SU-DHL-6 (cell line): ENCODE measurements around the gene GLI3.

Source experiments
- H2AFZ ChIP-seq: fragments of 200-600 bp; sonication (generic); 2 replicates; pipeline ENCODE4 v1.6.1; 2014; ENCODE audit warnings: low read depth, mild to moderate bottlenecking, moderate library complexity, mixed read lengths, antibody characterized with exemption, low read length; ENCODE audit not compliant: severe bottlenecking
- H3F3A ChIP-seq: fragments of 200-600 bp; shearing (Covaris generic); 2 replicates; pipeline ENCODE4 v1.6.0; 2016; ENCODE audit warnings: antibody characterized with exemption, mild to moderate bottlenecking; ENCODE audit not compliant: insufficient read depth
- H3K27ac ChIP-seq: fragments of 200-600 bp; sonication (generic); 2 replicates; pipeline ENCODE4 v1.5.1; 2016; ENCODE audit warnings: low read depth, mild to moderate bottlenecking, low read length, moderate library complexity, mixed read lengths
- H3K27me3 ChIP-seq: fragments of 200-600 bp; sonication (generic), shearing (Covaris generic); 2 replicates; pipeline ENCODE4 v1.6.0; 2014; ENCODE audit warnings: mild to moderate bottlenecking, low read length
- H3K36me3 ChIP-seq: fragments of 200-600 bp; sonication (generic); 2 replicates; pipeline ENCODE4 v1.6.1; 2014; ENCODE audit warnings: mild to moderate bottlenecking, low read length, mixed read lengths
- H3K4me2 ChIP-seq: fragments of 300-600, 200-600 bp; shearing (Covaris generic), sonication (generic); 2 replicates; pipeline ENCODE4 v1.6.0; 2014; ENCODE audit warnings: low read length, low read depth, mild to moderate bottlenecking; ENCODE audit not compliant: poor library complexity, severe bottlenecking
- H3K4me3 ChIP-seq: fragments of 200-600 bp; sonication (generic); 2 replicates; pipeline ENCODE4 v1.5.1; 2014; ENCODE audit warnings: antibody characterized with exemption, low read length, mild to moderate bottlenecking, mixed read lengths; ENCODE audit not compliant: insufficient read depth, poor library complexity, severe bottlenecking
- H3K79me2 ChIP-seq: fragments of 200-600 bp; sonication (generic); 2 replicates; pipeline ENCODE4 v1.6.1; 2014; ENCODE audit warnings: mild to moderate bottlenecking, low read length, moderate library complexity; ENCODE audit not compliant: insufficient read depth
- H3K9ac ChIP-seq: fragments of 200-600 bp; sonication (generic); 2 replicates; pipeline ENCODE4 v1.7.0; 2014; ENCODE audit warnings: mild to moderate bottlenecking, low read length
- H3K9me2 ChIP-seq: fragments of 200-600 bp; sonication (generic); replicated peaks from 2 replicates; pipeline ENCODE4 v1.6.1; 2014; ENCODE audit warnings: low read length; ENCODE audit not compliant: insufficient read depth
- H3K9me3 ChIP-seq: fragments of 200-600 bp; sonication (generic); 2 replicates; pipeline ENCODE4 v1.6.1; 2014; ENCODE audit warnings: low read length, mixed read lengths; ENCODE audit not compliant: insufficient read depth
- H4K20me1 ChIP-seq: fragments of 200-600 bp; sonication (generic); 2 replicates; pipeline ENCODE4 v1.6.1; 2014; ENCODE audit warnings: low read depth, mild to moderate bottlenecking, antibody characterized with exemption, low read length, moderate library complexity, mixed read lengths
- CTCF ChIP-seq: fragments of 200-600 bp; sonication (generic); IDR thresholded peaks from one replicate; pipeline ENCODE4 v1.5.1; 2017; ENCODE audit warnings: antibody characterized with exemption, mild to moderate bottlenecking, low read length, moderate library complexity; ENCODE audit not compliant: insufficient read depth, poor library complexity, severe bottlenecking
- EZH2phosphoT487 ChIP-seq: fragments of 200-600 bp; sonication (generic), shearing (Covaris generic); conservative IDR thresholded peaks from 2 replicates; pipeline ENCODE4 v1.6.1; 2018; ENCODE audit warnings: mild to moderate bottlenecking, antibody characterized with exemption, low read length, moderate library complexity, mixed read lengths

Gene GLI3

DNA sequence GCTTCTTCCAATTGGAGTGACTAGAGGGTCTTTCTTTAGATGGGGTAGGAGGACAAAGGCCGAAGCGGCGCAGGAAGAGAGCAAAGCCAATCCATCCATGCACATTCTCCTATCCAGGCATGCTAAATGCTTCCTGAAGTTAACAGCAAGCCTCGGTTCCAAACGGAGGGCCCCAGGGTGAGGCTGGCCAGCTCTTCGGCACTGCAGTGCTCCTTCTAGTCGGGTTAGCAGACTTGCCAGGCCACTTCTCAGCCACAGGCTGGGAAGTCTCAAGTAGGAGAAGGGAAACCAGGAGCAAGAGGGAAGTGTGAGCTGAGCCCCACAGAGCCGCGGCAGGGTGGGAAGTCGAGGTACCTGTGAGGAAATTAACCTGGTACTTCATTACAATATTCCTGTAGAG is 280.3 kb downstream of the GLI3 start:
- H4K20me1 ChIP-seq, result no peaks in the 10 kb centered on the region
- H3K9me3 ChIP-seq, result no peaks in the 10 kb centered on the region
- no peak overlapping the region for H3K9ac ChIP-seq
- H3K27ac ChIP-seq, result no peak overlapping the region
- H3K4me2 ChIP-seq, result no peak overlapping the region
- no peaks in the 10 kb centered on the region for H3K9me2 ChIP-seq
- no peak overlapping the region for H3K4me3 ChIP-seq
- no peaks in the 10 kb centered on the region for H3K79me2 ChIP-seq
- H3K27me3 ChIP-seq, result no peaks in the 10 kb centered on the region
- TF ChIP-seq EZH2phosphoT487, result no peak
- H2AFZ ChIP-seq, result no peak overlapping the region
- no peaks in the 10 kb centered on the region for H3F3A ChIP-seq
- H3K36me3 ChIP-seq, result no peaks in the 10 kb centered on the region

DNA sequence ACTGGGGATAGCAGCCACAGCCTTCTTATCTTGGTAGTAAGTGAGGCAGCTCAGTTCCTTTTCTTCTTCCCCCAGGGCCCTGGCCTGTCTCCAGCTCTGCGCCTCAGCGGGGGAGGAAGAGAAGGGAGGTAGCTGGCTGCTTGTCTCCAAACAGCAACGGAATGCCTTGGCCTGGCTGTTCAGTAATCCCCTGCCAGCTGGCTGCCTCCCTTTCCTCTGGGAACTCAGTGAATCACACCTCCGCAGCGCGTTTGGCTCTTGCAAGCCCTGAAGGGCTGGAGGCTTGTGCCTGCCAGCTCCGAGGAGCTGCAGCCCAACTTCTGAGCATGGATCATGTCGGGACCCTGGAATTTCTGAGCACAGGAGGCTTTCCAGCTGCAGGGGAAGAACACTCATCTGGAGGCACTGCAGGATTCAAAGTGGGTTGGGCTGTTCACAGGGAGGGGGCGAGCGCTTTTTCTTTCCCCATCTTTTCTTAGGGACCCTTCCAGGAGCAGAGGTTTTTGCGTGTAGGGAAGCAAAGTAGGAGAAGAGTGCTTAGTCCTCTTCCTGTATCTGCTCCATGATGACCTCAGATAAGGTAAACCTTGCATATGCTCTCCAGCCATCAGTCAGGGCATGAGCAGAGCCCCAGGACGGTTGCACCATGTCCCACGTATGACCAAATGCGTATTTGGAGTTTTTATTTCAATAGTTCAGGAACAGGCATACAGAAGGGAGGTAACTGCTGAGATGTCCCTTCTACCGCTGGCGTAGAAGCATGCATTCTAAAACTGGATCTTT is 280.9 kb downstream of the GLI3 start:
- no peak overlapping the region for H3K9ac ChIP-seq
- TF ChIP-seq CTCF, result no peak
- no peak for TF ChIP-seq EZH2phosphoT487
- H4K20me1 ChIP-seq, result no peaks in the 10 kb centered on the region
- H3K9me3 ChIP-seq, result no peaks in the 10 kb centered on the region
- H3F3A ChIP-seq, result no peaks in the 10 kb centered on the region
- no peaks in the 10 kb centered on the region for H3K9me2 ChIP-seq
- H3K27me3 ChIP-seq, result no peaks in the 10 kb centered on the region
- H3K79me2 ChIP-seq, result no peaks in the 10 kb centered on the region
- H2AFZ ChIP-seq, result no peak overlapping the region
- H3K4me2 ChIP-seq, result no peak overlapping the region
- no peak overlapping the region for H3K27ac ChIP-seq
- H3K4me3 ChIP-seq, result no peak overlapping the region
- H3K36me3 ChIP-seq, result no peaks in the 10 kb centered on the region

- H3K9me3 ChIP-seq, result no peaks in the 10 kb centered on the region
- no peak overlapping the region for H3K4me3 ChIP-seq
- no peaks in the 10 kb centered on the region for H4K20me1 ChIP-seq
- no peak overlapping the region for H2AFZ ChIP-seq
- H3K9ac ChIP-seq, result no peak overlapping the region
- H3K79me2 ChIP-seq, result no peaks in the 10 kb centered on the region
- H3K27me3 ChIP-seq, result no peaks in the 10 kb centered on the region
- TF ChIP-seq EZH2phosphoT487 (no peak), CTCF (no peak)
- H3F3A ChIP-seq, result no peaks in the 10 kb centered on the region
- H3K27ac ChIP-seq, result no peak overlapping the region
- H3K36me3 ChIP-seq, result no peaks in the 10 kb centered on the region
- no peaks in the 10 kb centered on the region for H3K9me2 ChIP-seq
- no peak overlapping the region for H3K4me2 ChIP-seq
These were observed 281.6 kb downstream of the GLI3 start for GRCh38 chr7:41955451-41955850.

DNA sequence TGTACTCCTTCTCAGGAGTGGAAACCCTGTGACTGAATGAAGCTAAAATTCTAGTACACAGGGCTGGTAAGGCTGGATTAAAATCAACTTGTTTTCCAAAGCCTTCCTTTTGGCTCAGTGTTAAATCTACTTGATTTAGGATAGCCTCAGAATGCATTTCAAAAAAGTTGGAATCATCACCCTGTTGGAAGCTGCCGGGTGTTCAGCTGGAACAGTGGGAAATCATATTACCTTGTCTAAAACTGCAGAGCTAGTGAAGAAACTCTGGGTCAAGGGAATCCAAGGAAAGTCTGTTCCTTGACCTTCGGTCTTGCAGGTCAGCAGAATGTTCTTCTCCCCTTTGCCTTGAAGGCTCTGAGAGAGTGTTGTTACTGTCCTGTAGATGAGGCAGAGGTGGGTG is 282.0 kb downstream of the GLI3 start:
- TF ChIP-seq EZH2phosphoT487 (no peak), CTCF (no peak)
- Histone ChIP-seq H3K79me2 (no peaks in the 10 kb centered on the region), H3K9me3 (no peaks in the 10 kb centered on the region), H3F3A (no peaks in the 10 kb centered on the region), H3K27ac (no peak overlapping the region), H4K20me1 (no peaks in the 10 kb centered on the region), H3K9me2 (no peaks in the 10 kb centered on the region), H2AFZ (no peak overlapping the region), H3K4me2 (no peak overlapping the region), H3K36me3 (no peaks in the 10 kb centered on the region), H3K27me3 (no peaks in the 10 kb centered on the region), H3K9ac (no peak overlapping the region), H3K4me3 (no peak overlapping the region)
